ENCODE data around the gene WASF3.
A peak's percentile ranks its signal among the peaks of the same experiment; 100 is the strongest.

GRCh38 chr13:26706381-26706780 lies 148.9 kb downstream of the WASF3 start:
- peak; percentile 35 to 41; a peak in 3 of 4 replicates for TF ChIP-seq CTCF (conservative IDR thresholded peaks at IDR 0.05; ENCODE audit: low read depth in 2 of 2)
- TF ChIP-seq EZH2 (IDR thresholded peaks at IDR 0.05; ENCODE audit: low read depth, unreplicated experiment): no peak

Measured in GM23338 (cell line).